Tibial artery (tissue), 4 donors: ENCODE data around the gene TRA2A.
A peak's percentile ranks its signal among the peaks of the same experiment; 100 is the strongest.

Experiments used
- DNase-seq, 2 donors: peaks; one replicate each; pipeline ENCODE4 v3.0.0-alpha.2; 2019
- H3K27ac ChIP-seq, 2 donors: fragments of 200-600 bp; sonication (generic) in 1 of 2; 1 replicate in 1 of 2; 2 replicates in 1 of 2; pipeline ENCODE4 v1.5.1; 2018 to 2019; ENCODE audit warnings: mild to moderate bottlenecking in 1 of 2
- H3K27me3 ChIP-seq, 2 donors: fragments of 200-600 bp; sonication (generic) in 1 of 2; one replicate each; pipeline versions ENCODE4 v1.5.1 to v1.6.0; 2016 to 2019
- H3K36me3 ChIP-seq, 3 donors: fragments of 200-600 bp; sonication (generic) in 2 of 3; one replicate each; pipeline ENCODE4 v1.5.1; 2016 to 2019; ENCODE audit warnings: mild to moderate bottlenecking in 2 of 3
- H3K4me1 ChIP-seq, 4 donors: fragments of 200-600 bp; sonication (generic) in 2 of 4; 1 replicate in 3 of 4; 2 replicates in 1 of 4; pipeline ENCODE4 v1.5.1; 2016 to 2019
- H3K4me3 ChIP-seq, 2 donors: fragments of 200-600 bp; sonication (generic) in 1 of 2; 1 replicate in 1 of 2; 2 replicates in 1 of 2; pipeline ENCODE4 v1.5.1; 2018 to 2019; ENCODE audit warnings: mild to moderate bottlenecking in 2 of 2
- H3K9me3 ChIP-seq, 3 donors: fragments of 200-600 bp; sonication (generic) in 1 of 3; one replicate each; pipeline ENCODE4 v1.5.1; 2016 to 2019
- CTCF ChIP-seq, 2 experiments: fragments of 200-600 bp in 1 of 2; fragments of 450-650 bp in 1 of 2; IDR thresholded peaks; one replicate each; pipeline ENCODE4 v1.5.1; 2017 to 2019; ENCODE audit warnings: antibody characterized with exemption in 2 of 2, mild to moderate bottlenecking in 1 of 2, moderate library complexity in 1 of 2
- intact Hi-C: fragments of 100-400 bp; cut with DNase I; formaldehyde crosslinking; loops from one replicate; pipeline ENCODE4 v1.15.0; 2023; ENCODE audit warnings: low total_unique reads

Gene TRA2A

GRCh38 chr7:23467806-23468525 lies 63.8 kb downstream of the TRA2A start:
- no peaks in the 10 kb centered on the region for H3K36me3 ChIP-seq
- TF ChIP-seq CTCF (IDR thresholded peaks at IDR 0.05): no peak
- intact Hi-C loops: no loop called here
- DNase-seq: no peak
- H3K4me3 ChIP-seq: peak overlapping the region in 1 of 2 donors; percentile 10
- H3K4me1 ChIP-seq: peaks cover 0 to 42% (median 34%) of the 10 kb centered on the region in 4 donors
- H3K9me3 ChIP-seq: no peaks in the 10 kb centered on the region
- peaks cover 6 to 98% of the 10 kb centered on the region in 2 donors for H3K27me3 ChIP-seq
- no peak overlapping the region for H3K27ac ChIP-seq

GRCh38 chr7:23467291-23467805 lies 64.4 kb downstream of the TRA2A start:
- H3K9me3 ChIP-seq: no peaks in the 10 kb centered on the region
- H3K36me3 ChIP-seq: no peaks in the 10 kb centered on the region
- H3K4me1 ChIP-seq: peaks cover 0 to 42% (median 34%) of the 10 kb centered on the region in 4 donors
- H3K27me3 ChIP-seq: peaks cover 6 to 93% of the 10 kb centered on the region in 2 donors
- no peak overlapping the region for H3K27ac ChIP-seq
- TF ChIP-seq CTCF (IDR thresholded peaks at IDR 0.05): no peak
- intact Hi-C loops: no loop called here
- peak overlapping the region in 1 of 2 donors; percentile 10 for H3K4me3 ChIP-seq
- no peak for DNase-seq

GRCh38 chr7:23462846-23463245 lies 68.9 kb downstream of the TRA2A start:
- Histone ChIP-seq H3K4me1 (peaks cover 0 to 6% (median 2%) of the 10 kb centered on the region in 4 donors), H3K36me3 (no peaks in the 10 kb centered on the region), H3K27me3 (peaks cover 0 to 75% of the 10 kb centered on the region in 2 donors), H3K27ac (no peak overlapping the region), H3K4me3 (no peak overlapping the region), H3K9me3 (no peaks in the 10 kb centered on the region)
- intact Hi-C loops: no loop called here
- peak in 1 of 2 experiments; percentile 8 for TF ChIP-seq CTCF (IDR thresholded peaks at IDR 0.05)
- DNase-seq: no peak

- Histone ChIP-seq H3K4me3 (no peak overlapping the region), H3K27me3 (peaks cover 0 to 38% of the 10 kb centered on the region in 2 donors), H3K36me3 (no peaks in the 10 kb centered on the region), H3K27ac (no peak overlapping the region), H3K9me3 (no peaks in the 10 kb centered on the region), H3K4me1 (no peaks in the 10 kb centered on the region)
- no peak for TF ChIP-seq CTCF (IDR thresholded peaks at IDR 0.05)
- intact Hi-C loops: no loop called here
- no peak for DNase-seq
Measured at GRCh38 chr7:23458044-23458443, 73.7 kb downstream of the TRA2A start.

- no peak for TF ChIP-seq CTCF (IDR thresholded peaks at IDR 0.05)
- Histone ChIP-seq H3K36me3 (no peaks in the 10 kb centered on the region), H3K4me3 (no peak overlapping the region), H3K27ac (no peak overlapping the region), H3K27me3 (peaks cover 0 to 41% of the 10 kb centered on the region in 2 donors), H3K4me1 (no peaks in the 10 kb centered on the region), H3K9me3 (no peaks in the 10 kb centered on the region)
- intact Hi-C loops: no loop called here
- no peak for DNase-seq
Measured at GRCh38 chr7:23456093-23456492, 75.7 kb downstream of the TRA2A start.
